Measurements from ENCODE around the gene ETNK2.

- TF ChIP-seq CTCF (IDR thresholded peaks at IDR 0.05), result no peak
- no peak for TF ChIP-seq POLR2A (IDR thresholded peaks at IDR 0.05)
Observed at GRCh38 chr1:204134103-204134502, 17.7 kb downstream of the ETNK2 start.

Measured in upper lobe of left lung (tissue), 4 donors.